Inflammatory macrophage treated with lipopolysaccharide for 4 hours (primary cell): ENCODE measurements around the gene ANKRD44.

Experiments
- DNase-seq: peaks from one replicate; pipeline ENCODE4 v3.0.0-alpha.2; 2020

Gene ANKRD44

DNA sequence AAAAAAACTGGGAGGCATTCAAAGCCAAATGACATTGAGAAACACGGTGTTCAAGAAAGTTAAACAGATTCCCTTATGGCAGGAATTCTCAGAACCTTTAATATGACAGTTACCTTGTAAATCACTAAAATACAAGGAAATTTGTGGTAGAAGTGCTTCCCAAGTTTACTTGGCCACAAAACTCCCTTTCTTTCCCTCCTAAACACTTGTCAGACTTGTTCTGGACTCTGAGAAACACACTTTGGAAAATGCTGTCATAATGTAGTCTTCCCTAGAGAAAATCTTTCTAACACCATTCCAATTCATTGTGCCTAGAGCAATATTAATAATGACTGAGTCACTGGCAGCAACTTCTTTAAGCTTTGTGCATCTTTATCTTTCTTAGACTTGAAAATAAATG, 140.4 kb downstream of the ANKRD44 start:
- no peak for DNase-seq

DNA sequence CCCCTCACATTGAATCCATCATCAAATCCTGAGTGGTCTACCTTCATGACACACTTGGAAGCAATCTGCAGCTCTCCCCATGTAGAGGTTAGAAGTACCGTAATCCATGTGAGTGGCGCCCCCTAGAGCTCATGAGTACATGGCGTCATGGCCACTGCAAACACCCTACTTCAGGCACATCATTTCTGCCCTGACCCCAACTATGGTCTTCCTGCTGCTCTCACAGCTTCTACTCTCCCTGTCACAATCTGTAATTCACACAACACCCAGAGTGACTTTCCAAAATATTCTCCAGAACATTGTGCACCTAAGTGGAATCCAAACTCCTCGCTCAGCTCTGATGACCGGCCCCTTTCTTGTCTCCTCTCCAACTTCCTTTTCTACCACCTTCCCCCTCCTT, 141.9 kb downstream of the ANKRD44 start:
- peak; percentile 73 for DNase-seq

DNA sequence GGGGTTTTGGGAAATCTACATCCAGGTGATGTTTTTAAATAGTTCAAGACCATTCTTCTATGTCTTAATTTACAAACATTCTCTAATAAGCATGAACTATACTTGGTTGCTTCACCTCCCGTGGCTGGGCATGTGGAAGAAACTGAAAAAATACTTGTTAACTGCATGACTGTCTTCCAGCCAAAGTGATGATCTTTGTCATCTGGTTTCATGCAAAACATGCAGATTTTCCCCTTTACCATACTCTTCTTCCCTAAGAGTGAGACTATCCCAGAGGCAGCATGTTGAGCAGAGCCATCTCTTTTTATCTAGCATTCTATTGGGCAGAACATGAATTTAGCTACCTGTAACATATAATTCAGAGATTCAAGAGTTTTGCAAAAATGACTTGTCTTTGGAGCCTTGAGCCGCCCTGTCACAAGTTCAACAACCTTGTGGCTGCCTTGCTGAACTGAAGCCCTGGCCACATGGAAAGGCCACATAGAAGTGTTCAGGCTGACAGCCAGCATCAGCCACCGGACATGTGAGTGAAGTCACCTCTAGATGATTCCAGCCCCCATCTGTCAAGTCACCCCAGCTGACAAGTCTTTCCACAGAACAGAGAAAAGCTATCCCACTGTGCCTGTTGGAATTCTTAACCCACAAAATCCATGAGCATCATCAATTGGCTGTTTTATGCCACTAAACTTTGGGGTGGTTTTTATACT, 142.8 kb downstream of the ANKRD44 start:
- DNase-seq: no peak

DNA sequence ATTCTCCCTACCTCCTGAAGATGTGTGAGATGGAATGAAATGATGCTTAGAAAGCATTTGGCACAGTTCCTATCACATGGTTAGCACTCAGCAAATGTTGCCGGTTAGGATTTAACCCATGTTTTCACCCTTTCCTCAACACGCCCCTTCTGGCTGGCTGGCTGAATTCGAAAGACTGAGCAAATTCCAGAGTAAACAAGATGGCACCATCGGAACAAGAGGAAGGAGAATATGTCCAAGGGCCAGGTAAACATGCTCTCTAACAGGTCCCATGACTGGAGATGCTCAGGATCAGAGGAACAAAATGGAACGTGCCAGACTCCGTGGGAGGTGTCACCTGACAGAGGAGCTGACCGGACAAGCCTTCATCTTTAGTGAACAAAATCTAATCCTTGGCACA, 145.6 kb downstream of the ANKRD44 start:
- DNase-seq: no peak

DNA sequence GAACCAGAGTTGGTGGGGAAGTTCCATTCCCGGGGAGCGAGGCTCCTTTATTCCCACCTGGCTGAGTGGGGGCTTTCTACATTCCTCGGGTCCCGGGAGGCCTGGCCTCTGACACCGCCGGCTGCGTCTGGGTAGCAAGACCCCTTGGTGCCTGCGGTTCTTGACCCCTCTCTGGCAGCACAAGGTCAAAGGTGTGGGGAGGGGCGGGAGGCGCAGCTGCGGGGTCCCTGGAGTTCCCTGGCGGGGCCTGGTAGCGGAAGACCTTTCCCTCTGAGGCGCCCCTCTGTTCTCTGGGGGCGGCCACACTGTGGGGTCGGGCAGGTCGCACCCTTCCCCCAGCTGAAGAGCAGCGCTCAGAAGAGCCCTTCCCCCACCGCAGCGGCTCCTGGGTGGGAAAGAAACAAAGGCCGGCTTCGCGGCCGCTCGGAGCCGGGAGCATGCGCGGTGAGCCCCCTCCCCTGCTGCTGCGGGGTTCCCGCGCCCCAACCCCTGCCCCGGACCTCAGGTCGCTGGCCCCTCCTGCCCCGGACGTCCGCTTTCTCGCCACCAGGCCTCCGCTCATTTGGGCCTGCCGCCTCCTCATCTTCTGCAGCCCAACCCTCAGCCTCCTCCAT, 146.3 kb downstream of the ANKRD44 start:
- DNase-seq: no peak

DNA sequence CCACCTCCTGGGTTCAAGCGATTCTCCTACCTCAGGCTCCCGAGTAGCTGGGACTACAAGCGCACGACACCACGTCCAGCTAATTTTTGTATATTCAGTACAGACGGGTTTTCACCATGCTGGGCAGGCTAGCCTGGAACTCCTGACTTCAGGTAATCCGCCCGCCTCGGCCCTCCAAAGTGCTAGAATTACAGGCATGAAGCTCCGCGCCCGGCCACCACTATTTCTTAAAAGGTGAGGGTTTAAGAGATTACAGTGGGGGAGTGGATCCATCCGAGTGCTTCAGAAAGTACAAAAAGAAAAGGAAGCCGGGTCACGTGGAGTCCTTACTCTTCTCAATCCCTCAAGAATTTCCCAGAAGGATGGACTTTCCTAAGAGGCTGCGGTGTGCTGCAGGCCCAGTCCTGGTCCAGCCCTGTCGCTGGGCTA, 146.9 kb downstream of the ANKRD44 start:
- no peak for DNase-seq

DNA sequence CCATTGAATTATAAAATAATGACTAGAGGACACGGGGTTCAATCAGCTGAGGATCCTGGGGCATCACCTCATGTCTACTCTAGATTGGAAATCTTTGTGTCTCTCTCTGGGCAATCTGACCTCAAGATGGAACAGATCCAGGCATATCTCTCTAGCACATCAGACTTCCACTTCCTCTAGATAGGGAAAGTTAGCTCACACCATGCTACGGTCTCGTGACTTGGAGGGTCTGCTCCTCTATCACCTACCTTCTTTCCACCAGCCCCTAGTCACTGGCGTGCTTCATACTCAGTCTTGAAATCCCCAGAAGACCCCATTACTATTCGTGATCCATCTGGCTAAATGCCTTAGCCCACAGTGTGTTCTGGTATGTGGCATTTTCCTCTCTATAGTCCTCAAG, 148.8 kb downstream of the ANKRD44 start:
- no peak for DNase-seq

DNA sequence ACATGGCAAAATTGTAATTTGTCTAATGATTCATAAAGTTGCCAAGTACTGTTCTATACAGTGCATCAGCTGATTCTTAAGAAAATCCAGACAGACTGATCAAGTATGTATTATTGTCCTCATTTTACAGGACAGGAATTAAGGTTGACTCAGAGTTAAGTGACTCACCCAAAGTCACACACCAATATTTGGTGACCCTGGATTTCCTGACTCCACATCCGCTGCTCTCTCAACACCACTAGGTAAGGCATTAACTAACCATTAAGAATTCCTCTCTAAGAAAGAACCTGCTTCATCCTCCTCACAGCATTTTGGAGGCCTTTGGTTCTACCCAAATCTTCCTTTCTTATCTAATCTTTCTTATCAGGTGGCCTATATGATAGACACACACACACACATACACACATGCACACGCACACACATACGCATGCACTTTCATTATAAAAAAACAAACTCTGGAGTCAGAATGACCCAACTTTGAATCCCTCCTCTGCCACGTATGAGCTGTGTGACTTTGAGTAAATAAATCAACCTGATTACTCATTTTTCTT, 150.8 kb downstream of the ANKRD44 start:
- peak; percentile 81 for DNase-seq

DNA sequence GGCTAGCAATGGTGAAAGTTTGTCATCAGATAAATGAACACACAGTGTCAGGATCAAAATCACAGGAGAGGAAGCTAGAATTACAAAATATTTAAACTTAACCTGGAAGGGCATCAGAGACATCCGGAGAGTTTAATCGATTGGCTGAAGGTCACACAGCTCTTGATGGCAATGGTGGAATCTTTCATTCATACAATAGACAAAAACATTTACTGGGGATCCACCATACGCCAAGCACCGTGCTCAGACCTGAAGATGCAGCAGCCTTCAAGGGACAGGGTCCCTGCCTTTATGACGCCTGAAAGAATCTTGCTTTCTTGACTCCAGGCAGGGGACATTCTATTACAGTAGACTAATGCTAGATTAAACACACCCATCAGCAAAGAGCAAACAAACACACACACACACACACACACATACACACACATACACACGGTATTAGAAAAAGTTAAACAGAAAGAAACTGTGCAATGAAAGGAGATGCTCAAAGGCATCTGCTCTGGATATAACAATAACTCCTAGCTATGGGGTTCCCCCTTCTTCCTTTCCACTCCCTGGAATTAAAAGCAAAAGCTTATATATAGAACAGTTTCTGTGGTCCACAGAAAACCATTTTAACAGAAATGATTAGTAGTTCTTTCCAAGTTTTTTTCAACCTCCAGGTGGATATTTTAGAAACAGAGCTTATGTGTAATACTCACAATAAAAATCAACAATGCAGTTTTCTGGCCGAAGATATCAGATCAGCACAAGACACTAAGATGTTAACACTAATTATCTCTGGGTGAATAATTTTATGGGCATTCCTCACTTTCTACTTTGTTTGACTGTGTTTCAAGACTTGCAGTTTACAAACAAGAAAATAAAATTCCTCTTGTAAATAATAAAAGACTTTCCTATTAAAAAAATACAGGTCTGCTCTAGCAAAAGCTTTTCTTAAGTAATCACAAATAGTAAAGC, 151.7 kb downstream of the ANKRD44 start:
- DNase-seq: peak; percentile 16

DNA sequence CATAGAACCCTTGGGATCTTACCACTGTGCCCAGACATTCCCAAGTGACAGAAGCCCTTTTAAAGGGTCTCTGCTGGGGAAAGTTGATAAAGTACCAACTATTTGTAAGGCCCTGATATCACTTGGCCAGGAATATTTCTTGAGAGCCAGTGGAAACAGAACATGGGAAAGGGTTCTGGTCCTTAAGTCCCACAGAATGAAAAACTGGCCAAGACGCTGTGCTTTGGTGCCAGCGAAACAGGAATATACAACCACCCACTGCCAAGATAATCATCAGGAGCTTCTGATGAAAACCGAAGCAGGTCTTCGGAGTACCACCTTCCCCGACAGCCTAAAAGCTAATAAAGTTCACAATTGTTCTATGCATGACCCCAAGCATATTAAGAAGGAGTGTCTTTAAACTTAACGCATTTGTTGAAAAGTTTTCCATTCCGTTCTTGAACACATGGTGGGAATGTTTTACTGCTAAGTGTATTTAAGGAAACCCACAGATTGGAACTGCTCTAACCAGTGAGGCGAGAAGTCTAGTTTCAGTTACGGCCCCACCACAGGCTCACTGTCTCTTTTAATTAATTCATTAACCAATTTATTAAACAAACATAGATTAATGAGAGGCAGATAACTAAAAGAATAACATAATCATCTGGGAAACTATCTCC, 152.6 kb downstream of the ANKRD44 start:
- DNase-seq: no peak

DNA sequence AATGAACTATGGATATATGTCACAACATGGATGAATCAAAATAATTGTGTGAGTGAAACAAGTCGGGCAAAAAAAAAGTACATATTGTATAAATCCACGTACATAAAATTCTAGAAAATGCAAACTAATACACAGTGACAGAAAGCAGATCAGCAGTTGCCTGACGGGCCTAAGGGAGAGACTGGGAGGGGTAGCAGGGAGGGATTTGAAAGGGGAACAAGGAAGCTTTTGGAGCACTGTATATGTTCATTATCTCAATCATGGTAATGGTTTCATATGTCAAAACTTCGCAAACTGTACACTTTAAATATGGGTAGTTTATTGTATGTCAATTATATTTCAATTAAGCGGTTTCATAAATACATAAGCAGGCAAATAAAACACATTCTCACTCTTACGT, 153.8 kb downstream of the ANKRD44 start:
- peak; percentile 30 for DNase-seq

DNA sequence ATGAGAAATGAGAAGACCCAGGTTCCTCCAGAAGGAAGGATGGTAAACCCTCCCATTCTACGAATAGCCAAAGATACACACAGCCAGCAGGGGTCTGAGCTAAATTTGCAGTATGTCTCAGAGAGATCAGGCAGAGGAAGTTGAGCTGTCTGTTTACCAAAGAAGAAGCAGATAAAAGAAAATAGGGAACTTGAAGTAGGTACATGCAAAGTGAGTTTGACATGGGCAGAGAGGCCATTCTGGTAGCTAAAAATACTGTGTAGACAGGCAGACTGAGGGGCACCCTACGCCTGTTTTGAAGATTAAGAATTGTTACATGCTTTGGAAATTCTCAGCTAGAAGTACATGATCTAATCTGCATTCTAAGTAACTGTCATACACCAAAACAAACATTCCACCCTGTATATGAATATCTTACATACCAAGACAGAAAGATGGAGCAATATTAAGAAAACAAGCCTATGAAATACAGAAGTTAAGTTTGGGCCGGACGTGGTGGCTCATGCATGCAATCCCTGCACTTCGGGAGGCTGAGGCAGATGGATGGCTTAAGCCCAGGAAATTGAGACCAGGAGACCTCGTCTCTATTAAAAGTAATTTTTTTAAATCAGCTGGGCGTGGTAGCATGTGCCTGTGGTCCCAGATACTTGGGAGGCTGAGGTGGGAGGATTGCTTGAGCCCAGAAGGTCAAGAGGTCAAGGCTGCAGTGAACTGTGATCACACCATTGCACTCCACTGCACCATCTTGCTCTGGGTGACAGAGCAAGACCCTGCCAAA, 157.9 kb downstream of the ANKRD44 start:
- DNase-seq: peak; percentile 80

DNA sequence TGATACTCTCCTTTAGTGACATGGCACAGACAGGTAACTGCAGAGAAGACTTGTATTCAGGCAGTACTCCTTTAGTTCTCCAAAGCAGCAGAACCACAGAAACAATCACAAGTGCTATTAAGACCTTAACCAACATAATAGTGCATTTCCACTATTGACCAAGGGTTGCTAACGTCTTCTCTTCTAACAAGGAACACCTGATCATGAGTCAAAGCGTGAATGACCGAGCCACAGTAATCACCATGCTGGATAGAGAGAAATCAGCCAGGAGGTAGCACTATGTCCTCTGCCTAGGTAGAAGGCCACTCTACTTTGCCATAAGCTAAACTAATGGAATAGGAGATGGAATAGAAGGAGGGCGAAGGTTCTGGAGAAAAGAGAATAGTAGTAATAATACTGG, 161.0 kb downstream of the ANKRD44 start:
- DNase-seq: no peak

DNA sequence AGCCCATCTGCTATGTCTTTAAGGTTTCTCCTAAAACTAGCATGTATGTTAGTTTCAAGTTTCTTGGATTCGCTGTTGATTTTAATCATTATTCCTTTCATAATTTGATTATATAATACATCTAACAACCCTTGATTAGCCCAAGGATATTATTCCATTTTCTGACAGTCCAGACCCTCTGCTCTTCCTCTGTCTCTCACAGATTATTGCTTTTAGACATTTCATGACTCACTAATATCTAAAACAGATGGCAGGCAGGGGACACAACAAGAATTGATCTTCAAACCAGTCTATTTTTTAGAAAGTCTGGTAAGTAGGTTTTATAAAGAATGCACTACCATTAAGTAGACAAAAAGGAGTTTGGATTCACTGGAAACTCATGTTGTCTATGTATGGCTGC, 162.2 kb downstream of the ANKRD44 start:
- DNase-seq: no peak

DNA sequence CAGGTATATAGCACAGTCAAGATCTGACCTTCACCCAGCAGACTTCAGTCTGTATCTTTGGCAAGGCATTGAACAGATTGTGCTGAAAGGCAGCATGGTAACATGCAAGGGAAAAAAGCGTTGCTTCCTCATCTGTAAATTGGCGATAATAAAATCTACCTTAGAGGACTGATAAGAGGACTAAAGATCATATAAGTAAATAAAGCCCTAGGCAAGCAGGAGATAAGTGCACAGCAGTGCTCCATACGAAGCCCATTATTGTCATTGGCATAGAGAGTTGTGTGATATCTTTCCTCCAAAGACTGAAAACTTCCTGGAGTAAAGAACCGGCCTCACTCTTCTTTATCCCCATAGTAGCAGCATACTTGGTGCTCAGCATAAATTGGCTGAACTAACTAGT, 162.6 kb downstream of the ANKRD44 start:
- DNase-seq: no peak

DNA sequence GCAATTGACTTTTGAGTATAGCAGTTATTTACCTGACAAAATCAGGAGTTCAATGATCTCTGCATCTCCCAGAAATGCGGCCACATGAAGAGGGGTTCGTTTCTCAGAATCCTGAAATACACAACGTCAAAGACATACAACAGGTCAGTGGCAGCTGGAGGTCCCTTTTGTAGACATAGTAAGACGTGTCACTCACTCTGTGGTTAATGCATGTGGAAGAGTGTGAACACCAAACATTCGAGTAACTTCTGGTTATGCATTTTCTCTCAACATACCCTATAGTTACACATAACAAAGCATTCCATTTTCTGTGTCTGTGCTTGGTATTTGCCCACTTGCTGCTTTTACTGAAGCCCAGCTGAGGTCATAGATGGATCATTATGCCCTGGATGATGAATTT, 163.6 kb downstream of the ANKRD44 start:
- no peak for DNase-seq

DNA sequence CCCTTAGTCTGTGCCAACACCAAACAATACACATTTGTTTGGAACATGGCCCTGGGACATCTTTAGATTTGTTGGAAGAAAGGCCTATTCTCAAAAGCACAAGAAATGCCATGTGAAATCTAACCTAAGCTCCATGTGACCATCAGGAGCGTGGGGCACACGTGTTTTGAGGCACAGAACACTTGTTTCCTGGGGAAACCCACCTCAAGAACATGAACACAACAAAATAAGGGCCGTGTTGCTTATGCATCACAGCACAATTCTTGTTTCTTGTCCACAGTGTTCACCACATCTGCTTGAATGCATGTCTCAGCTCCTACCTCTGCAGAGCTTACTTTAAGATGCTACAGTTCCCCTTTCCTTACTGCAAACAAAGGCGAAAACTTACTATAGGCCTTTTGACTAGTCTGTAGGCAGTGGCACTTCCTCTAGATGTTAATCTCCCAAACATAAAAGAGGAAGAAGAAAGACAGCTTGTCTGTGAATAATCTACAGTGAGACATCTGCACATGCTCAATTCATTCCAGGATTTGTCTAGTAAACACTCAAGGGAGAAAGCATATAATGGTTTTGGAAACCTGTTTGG, 165.0 kb downstream of the ANKRD44 start:
- peak; percentile 91 for DNase-seq

DNA sequence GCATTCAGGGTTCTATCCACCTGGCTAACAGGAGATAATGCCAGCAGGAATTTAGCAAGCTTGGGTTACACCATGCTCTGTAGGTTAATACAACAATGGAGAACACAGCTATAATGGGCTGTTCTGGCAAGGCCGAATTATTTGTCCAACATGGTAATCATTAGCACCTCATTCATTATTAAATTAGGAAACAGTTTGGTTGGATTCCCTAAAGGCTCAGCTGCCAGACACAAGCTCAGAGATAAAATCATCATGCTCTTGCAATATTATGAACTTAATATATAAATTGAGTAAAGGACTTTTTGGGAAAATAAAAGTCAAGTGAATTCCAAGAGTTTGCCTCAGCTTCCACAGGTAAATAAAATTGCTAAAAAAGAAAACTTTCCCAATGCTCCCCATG, 166.4 kb downstream of the ANKRD44 start:
- DNase-seq: no peak

DNA sequence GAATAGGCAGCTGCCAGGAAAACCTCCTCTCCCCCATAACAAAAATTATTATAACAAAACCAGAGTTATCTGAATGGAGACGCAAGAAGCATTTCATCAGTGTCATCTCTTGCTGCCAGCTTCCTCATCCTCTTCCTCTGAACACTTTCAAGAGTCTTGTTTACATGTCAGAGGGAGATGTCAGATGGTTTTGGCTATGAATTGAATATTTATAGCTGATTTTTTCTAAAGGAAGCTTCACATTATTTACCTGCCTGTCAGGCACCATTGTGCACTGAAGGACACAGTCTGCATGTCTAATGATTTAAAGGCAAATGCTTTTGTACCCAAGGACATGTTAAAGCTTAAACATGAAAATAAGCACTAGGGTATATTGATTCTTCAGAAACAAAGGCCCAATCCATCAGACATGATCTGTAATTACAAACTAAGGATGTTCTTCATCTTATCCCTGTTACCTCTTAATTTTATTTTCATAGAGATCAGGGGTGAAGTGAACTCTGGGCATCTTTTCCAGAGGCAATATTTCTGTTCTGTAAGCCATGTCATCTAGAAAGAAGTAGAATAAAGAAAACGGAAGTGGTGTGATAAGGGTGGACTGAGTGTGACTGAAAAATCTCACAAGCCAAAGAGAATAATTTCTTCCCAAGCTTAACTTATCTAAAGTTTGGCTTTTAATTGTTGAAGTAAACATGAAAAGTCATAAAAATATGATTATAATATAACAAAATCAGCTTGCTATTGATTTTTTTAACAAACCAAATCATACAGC, 168.7 kb downstream of the ANKRD44 start:
- DNase-seq: peak; percentile 49

DNA sequence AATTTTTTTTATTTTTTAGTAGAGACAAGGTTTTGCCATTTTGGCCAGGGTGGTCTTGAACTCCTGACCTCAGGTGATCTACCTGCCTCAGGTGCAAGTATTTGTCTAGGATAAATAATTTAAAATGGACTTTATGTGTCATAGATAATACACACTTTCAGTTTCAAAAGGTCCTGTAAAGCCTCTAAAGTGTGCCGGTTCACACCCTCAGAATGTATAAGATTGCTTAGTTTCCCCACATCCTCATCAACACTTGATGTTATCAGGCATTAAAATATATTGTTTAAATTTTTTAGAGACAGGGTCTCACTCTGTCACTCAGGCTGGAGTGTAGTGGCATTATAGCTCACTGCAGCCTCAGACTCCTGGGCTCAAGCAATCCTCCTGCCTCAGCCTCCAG, 170.5 kb downstream of the ANKRD44 start:
- DNase-seq: no peak

DNA sequence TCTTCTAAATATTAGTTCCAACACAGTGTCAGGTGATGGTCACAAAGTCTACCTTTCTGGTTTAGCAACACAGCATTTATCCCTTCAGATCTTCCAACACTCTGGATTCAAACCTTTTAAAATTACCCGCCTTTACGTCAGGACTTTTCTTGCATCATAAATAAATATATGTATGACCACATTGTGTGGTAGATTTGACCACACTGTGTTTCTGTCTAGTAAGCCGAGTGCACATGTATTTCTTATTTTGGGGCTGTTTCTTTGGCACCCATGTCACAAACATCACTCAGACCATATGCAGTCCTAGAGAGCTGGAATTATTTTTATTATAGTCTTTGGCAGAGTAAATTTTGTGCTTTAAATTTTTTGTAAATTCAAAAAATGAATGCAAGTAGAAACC, 172.1 kb downstream of the ANKRD44 start:
- DNase-seq: peak; percentile 51
